ENCODE results near the gene CCDC167. TPM values are rescaled to one million over a fixed set of nuclear protein-coding genes. Genes with fewer than 3 reads are reported as not detected.

The CCDC167 gene
- total RNA-seq = 10 to 100 TPM in 1 of 2 donors, 1 to 10 TPM in 1; 8.7 to 11.0 TPM
- long read RNA-seq, partial matches to known transcripts = 0 of 4 reads
- long read RNA-seq, other reads (novel, unspliced or antisense) = 0 of 4 reads

DNA sequence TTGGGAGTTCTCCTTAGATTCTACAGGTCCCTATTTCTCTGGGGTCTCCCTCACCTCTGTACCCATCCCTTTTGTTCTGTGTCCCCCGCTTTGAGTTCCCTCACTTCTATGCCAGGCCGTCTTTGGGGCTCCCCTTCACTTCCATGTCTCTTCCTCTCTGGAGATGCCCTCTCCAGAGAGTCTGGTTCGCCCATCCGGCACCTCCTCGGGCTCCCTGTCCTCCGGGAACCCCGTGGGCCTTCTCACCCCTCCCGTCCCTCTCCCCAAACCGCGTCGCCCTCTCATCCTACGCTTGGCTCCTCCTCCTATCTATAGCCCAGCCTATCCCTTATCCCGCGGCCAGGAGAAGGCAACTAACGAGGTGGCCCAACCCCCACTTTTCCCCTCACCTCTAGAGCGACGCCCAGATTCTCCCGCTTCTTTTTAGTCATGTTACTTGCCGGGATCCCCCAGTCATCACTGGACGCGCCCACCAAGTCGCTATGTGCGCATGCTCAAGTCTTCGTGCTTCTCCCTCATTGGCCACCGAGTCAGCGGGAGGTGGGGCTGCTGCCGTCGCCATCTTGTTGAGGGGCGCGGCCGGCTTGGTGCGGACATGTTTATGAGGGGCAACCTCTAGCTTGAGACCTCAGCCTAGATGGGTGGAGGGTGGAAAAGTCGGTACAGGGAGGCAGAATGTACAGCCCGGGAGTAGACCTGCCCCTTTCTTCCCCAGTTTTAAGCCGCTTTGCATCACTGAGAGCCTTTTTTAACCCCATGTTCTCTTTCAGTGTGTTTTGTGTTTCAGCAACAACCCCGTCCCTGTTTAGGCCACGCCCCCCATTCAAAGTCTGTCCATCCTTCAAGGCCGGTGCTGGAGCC, at the start of gene CCDC167:
Gene CCDC167, minus strand, starts transcription at position 461 of the 861 bp plus-strand sequence. Its CDS starts 30 bp downstream, at position 431.
- DNase-seq = peak; percentile 94 to 95
- intact Hi-C loops (cut with DNase I, micrococcal nuclease) = no loop called here
- ATAC-seq = peak; percentile 100

DNA sequence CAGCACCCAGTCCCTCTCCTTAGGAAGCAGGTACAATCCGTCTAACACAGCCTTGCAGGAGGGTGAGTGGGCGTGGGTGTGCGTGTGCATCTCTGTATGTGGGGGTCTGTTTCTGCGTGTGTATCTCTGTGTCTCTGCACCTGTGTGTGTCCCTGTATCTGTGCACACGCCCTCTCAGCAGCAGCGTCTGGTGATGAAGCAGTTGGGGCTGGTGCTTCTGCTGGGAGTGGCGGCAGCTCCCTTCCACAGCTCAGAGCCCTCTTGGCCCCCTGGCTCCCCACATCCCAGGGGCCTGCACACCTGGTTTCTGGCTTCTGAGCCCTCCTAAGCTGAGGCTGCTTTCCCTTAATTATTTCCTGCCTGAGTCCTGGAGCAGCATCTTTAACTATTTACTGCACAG, 49.5 kb upstream of the CCDC167 start:
- DNase-seq (no peak), ATAC-seq (no peak)
- intact Hi-C loops (cut with DNase I, micrococcal nuclease) = no loop called here

DNA sequence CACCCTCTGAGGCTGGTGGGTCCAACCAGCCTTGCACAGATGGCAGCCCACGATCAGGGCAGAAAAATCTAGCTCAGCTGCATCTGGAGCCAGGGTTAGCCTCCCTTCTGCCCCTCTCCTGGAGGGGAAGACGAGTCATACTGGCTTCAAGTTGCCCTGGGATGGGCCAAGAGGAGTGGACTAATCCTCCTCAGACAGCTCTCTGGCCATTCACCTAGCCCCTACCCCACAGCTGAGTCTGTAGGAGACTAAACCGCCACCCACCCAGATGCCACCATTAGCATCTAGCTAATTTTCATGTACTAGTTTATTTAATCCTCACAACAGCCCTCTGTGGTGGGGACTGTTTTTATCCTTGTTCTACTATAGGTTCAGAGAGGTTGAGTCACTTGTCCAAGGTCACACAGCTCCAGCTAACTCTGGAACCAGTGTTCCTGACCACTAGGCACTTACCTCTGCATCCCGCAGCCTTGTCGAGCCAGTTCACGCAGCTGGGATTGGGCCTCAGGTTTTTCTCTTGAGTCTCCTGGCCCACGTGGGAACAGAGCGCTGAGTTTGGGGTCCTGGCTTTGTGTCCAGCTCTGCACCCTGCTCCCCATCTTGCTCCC, 48.5 kb upstream of the CCDC167 start:
- DNase-seq = no peak
- intact Hi-C loops (cut with DNase I, micrococcal nuclease) = no loop called here
- no peak for ATAC-seq

DNA sequence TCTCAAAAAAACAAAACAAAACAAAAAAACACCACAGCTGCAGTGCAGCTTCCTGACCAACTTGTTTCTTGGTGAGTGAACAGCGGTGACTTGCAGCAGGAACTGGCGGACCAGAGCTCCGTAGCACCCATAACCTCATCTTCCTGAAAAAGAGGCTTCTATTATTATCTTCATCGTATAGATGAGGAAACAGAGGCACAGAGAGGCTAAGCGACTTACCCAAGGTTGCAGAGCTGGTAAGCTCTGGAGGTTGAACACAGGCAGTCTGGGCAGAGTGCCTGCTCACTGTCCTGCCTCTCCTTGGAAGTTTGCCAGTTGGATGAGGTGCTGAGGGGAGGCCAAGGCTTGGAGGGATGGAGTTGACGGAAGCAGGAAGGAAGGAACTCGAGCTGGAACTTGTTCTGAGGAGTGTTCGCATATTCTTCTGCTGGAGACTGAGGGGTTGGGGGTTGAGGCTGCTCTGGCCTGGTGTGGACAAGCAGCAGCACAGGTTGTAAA, 47.9 kb upstream of the CCDC167 start:
- ATAC-seq (no peak), DNase-seq (no peak)
- intact Hi-C loops (cut with DNase I, micrococcal nuclease) = no loop called here

DNA sequence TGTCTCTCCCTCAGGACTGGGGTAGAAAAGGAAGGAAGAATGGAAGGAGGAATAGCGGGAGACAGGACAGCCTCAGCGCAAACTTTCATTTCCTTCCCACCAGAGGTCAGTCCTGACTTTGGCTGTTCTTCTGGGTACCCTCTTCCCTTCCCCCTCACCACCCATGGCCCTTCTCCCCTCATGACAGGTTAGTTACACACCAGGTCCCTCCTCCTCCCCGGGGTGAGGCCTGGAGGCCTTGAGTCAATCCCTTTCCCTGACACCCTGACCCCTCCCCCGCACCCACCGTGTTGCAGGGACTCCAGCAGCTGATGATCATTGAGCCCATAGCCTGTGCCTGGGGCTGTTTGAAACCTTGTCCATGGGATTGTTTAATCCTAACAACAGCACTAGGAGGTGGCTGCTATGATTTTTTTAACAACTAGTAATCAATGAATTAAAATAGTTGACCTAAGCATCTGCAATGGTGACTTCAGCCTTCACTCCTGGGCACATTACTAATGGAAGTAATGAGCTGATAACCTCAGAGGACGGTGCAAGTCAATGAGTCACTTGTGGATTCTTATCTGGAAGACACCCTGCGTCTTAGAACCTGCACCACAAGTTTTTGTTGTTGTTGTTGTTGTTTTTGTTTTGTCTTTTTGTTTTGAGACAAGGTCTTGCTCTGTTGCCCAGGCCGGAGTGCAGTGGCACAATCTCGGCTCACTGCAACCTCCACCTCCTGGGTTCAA, 46.6 kb upstream of the CCDC167 start:
- DNase-seq = no peak
- no peak for ATAC-seq
- intact Hi-C loops (cut with DNase I, micrococcal nuclease) = no loop called here

DNA sequence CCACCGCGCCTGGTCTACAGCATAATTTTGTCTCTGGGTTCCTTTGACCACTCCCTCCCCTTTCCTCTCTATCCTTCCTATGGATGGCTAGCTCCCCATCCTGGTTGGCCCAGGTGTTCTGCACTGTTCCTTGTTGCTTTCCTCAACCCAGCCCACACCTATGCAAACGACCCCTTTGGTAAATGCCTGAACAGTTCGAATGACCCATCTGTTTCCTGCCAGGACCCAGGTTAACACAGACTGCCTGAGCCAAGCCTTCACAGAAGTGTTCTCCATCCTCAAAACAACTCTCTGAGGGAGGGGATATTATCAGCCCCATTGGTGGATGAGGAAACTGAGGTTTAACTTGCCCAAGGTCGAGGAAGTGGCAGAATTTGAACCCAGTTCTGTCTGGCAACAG, 44.8 kb upstream of the CCDC167 start:
- no peak for ATAC-seq
- intact Hi-C loops (cut with DNase I, micrococcal nuclease) = no loop called here
- DNase-seq = no peak

DNA sequence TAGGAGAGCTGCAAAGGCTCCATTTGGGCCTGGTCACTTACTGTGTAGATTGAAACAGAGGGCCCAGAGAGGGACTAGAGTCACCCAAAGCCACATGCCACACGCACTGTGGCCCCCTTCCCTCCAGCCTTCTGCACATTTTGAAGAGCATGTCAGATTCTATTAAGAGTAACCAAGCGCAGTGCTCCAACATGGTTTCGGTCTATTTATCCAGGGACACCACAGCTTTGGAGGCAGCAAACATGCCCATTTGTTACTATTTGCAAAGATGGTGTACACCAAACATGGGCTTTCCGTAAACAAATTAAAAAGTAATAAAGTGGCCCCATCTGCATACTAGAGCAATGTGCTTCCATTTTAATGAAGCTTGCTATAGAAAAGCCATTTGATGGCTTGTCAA, 43.7 kb upstream of the CCDC167 start:
- DNase-seq (no peak), ATAC-seq (no peak)
- intact Hi-C loops (cut with DNase I, micrococcal nuclease) = no loop called here

DNA sequence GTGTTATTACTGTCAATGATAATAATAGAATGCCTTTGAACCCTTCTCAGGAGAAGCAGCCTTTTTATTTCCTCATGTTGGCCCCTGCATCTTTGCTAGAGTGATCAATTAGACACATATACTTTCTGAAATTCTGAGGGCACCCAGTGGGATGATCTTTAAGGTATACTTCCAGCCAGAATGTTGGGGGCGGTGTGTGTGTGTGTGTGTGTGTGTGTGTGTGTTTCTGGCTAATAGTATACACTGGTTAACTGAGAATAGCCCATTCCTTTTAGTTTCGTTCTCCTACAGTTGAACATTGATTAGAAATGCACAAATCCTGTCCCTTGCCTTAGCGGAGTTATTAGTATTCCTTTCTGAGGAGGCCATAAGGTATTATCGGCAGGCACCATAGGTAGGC, 41.7 kb upstream of the CCDC167 start:
- intact Hi-C loops (cut with DNase I, micrococcal nuclease) = no loop called here
- no peak for ATAC-seq
- DNase-seq = no peak

DNA sequence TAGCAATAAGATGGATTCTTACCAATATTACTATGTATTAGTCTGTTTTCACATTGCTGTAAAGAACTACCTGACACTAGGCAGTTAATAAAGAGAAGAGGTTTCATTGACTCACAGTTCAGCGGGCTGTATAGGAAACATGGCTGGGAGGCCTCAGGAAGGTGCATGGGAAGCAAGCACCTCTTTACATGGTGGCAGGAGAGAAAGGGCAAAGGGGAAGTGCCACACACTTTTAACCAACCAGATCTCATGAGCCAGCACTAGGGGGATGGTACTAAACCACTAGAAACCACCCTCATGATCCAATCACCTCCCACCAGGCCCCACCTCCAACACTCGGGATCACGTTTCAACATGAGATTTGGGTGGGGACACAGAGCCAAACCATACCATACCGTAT, 40.7 kb upstream of the CCDC167 start:
- ATAC-seq = no peak
- DNase-seq = no peak
- intact Hi-C loops (cut with DNase I, micrococcal nuclease) = no loop called here

DNA sequence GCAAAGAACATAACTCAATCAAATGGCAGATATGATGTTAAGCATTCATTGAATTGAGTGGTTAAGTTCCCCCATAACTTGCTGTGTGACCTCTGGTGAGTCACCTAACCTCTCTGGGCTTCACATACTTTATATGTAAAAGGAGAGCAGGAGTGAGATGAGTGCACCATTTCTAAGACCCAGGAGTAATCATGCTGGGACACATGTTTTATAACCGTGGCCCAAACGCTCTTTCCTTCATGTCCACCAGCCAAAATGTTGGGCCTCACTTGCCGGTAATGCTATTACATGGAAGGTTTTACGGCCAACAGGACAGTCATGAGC, 40.3 kb upstream of the CCDC167 start:
- intact Hi-C loops (cut with DNase I, micrococcal nuclease) = no loop called here
- DNase-seq = no peak
- no peak for ATAC-seq

DNA sequence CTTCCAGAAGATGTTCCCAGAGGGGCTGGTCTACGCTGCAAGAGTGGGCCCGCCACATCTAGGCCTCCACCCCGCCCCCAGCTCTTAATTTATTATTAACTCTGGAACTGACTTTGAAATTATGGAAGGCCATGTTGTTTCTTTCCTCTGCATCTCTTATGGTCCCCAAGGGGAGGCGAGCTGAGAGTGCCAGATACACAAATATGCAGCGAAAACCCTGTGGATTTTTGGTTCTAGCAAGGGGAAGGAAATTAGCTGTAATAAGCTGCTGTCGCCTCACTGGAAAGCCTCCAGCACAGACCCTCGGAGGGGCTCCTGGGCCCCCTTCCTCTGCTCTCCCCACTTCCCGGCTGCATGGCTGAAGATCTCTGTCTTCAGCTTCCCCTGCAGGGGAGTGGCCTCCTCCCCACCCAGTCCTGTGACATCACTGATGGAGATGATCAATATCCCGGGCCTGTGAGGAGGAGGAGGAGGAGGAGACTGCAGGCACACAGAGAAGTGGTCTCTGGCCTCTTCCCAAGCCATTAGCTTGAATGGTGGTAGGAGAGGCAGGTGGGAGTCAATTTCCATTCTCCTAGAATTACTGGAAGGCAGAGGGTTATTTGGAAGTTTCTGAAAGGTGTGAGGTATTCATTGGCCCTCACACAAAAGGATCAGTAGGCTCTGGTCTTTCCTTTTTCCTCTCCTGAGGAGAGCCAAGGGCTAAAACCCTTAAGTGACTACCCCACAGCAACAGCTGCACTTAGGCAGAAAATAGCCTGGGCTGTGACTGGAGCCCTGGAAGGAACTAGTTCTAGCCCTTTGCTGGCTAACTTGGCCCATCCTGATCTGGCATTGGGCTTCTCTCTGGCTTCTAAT, 39.7 kb upstream of the CCDC167 start:
- no peak for DNase-seq
- no peak for ATAC-seq
- intact Hi-C loops (cut with DNase I, micrococcal nuclease) = no loop called here

DNA sequence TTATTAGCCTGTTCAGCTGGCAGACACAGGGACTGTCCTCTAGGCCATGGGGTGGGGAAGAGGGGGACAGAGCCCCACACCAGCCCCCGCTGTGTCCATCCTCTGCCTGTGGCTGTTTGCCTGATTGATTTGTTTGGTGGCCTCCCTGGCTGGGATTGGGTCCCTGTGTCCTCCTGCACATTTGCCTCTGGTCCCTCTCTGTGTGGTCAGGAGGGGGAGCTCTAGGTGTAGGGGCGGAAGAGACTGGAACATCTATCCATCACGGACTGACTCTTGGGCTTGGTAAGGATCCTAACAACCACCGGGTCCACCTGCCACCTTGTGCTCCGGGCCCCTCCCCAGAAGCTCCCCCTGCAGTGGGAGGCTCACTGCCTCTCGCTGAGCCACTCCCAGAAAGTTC, 38.4 kb upstream of the CCDC167 start:
- DNase-seq = no peak
- no peak for ATAC-seq
- intact Hi-C loops (cut with DNase I, micrococcal nuclease) = no loop called here

DNA sequence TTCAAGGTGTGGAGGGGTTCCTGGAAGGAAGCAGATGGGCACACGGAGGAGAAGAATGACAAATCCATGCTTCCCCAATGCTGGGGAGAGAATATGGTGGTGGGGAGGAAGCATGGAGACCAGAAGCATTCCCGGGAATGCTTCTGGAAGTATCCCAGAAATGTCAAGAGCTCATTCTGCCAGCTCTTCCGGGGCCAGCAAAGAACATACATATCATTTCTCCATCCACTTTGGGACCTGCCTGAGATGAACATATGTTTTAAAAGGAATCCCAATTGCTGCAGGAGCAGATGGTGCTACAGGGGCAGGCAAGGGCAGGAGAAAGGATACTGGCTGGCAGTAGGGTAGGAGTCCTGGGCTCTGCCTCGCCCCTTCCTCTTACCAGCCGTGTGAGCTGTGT, 37.9 kb upstream of the CCDC167 start:
- ATAC-seq (no peak), DNase-seq (no peak)
- intact Hi-C loops (cut with DNase I, micrococcal nuclease) = no loop called here

DNA sequence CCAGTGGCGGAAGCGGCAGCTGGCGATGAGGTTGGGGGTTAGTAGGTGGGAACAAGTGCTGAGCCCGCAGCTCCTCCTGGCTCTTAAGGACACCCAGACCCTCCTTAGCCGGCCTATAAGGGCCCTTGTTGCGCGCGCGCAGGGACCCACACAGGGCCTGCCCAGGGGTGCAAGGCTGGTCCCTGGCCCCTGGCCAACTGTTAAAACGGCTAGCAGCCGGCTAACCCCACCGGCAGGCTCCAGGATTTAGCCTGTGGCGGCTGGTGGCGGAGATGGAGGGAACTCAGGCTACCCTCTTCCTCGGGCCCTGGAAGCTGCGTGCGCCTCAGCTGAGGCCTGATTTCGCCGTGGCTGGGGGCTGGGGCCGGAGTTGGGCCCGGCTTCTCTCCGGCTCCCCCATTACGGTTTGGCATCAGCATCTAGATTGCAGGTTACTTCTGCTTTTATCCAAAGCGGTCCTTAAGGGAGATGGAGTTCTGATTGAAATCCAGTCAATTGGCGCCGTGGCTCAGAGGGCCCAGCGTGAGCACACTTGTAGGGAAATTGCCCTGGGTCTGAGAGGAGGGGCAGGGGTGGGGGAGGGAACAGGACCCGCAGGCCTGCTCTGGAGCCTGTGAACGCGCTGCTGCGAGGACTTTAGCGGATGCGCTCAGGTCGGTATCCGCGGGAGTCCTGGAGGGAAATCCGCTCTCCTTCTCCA, 36.9 kb upstream of the CCDC167 start:
- intact Hi-C loops (cut with DNase I, micrococcal nuclease) = no loop called here
- no peak for ATAC-seq
- DNase-seq = no peak

DNA sequence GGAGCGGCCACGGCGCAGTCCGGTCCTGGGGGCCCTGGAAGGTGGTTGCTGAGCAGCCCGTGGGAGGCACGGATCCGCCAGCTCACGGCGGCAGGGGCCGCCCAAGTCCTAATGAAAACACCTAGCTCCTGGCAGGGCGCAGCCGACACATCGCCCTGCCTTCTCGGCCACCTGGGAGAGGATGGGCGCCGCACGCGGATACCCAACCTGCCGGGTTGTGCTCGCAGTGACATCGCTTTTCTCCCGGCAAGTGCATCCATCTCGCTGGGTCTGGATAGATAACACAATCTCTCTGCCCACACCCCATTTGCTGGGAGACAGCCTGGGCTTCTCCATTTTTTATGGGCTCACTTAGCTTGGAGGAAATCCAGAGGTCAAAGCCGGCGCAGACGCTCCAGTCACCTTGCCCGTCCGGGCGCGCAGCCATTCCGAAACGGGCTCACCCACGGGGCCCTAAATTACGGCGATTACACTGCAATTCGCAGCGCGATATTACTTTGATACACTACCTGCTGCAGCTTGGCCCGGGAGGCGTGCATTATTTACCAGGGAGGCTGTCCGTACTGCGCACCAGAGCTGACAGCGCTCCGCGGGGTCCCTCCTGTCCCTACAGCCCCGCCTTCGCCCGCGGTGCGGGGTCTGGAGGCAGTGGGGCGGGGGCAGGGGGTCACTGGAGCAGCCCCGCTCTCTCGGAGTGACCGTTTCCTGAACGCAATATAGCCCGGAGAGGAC, 36.2 kb upstream of the CCDC167 start:
- DNase-seq = peak in 1 of 2 donors; percentile 22
- peak; percentile 44 for ATAC-seq
- intact Hi-C loops (cut with DNase I, micrococcal nuclease) = no loop called here

DNA sequence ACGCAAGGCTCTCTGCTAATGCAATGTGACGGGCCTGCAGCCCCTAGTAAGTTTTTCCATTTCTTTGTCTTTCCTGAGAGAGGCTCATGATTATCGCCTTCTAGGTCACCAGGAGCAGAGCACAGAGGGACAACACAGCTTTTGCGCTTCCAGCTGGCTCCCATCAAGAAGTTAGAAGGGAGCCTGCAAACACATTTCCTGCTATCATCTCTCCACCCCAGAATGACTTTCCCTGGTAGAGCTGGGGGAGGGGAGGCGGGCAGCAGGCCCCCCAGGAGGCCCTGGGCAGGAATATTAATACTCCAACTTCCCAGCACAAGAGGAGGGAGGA, 35.7 kb upstream of the CCDC167 start:
- DNase-seq (no peak), ATAC-seq (no peak)
- intact Hi-C loops (cut with DNase I, micrococcal nuclease) = no loop called here

DNA sequence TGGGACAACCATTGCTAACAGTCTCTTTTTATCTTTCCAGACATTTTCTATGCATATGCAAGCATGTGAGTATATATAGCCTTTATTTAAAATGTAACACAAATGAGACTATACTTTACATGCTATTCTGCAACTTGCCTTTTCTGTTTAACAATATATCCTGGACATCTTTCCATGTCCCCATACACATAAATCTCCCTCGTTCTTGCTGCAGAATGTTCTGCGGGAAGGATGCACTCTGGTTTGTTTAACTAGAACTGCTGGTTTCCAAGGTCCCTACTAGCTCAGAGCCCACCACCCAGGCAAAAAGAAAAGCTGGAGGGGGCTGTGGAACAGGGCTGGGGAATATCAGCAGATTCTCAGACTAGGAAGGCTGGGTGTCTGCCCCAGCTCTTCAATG, 35.2 kb upstream of the CCDC167 start:
- no peak for ATAC-seq
- intact Hi-C loops (cut with DNase I, micrococcal nuclease) = no loop called here
- no peak for DNase-seq

DNA sequence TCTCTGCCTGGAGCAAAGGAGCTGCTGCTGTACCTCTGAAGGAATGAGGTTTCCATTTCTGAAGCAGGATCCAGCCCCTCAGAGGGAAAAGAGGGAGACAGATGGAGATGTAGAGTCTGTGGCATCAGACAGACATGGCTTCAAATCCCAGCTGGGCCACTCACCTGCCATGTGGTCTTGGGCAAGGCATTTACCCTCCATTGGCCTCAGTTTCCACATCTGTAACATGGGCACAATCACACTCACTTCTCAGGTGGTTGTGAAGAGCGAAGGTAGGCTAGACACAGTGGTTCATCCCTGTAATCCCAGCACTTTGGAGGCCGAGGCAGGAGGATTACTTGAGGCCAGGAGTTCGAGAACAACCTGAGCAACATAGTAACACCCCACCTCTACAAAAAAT, 32.4 kb upstream of the CCDC167 start:
- no peak for ATAC-seq
- no peak for DNase-seq
- intact Hi-C loops (cut with DNase I, micrococcal nuclease) = no loop called here

Measured in left colon (tissue), 2 donors.